ENCODE results near the gene HDHD3. TPM values are rescaled to one million over a fixed set of nuclear protein-coding genes. Genes with fewer than 3 reads are reported as not detected.

HDHD3 gene
- total RNA-seq, 5 donors from 2014 or later (not counting 1 experiment from before 2014, with no cell fraction given), result 15.2 to 34.6 (median 17.4) TPM

GRCh38 chr9:113395000-113395861 lies 18.4 kb upstream of the HDHD3 start:
- no peak for ATAC-seq (replicated peaks in 1 of 4)
- Histone ChIP-seq H3K4me1 (ENCODE audit: control insufficient read depth in 1 of 2, extremely low read depth in 1 of 2, insufficient read depth in 2 of 2, low read length in 2 of 2) (peaks cover 2 to 11% of the 10 kb centered on the region in 2 experiments), H3K27me3 (replicated peaks in 1 of 2; ENCODE audit: control insufficient read depth in 2 of 2, extremely low read depth in 1 of 2, insufficient read depth in 2 of 2, low read length in 1 of 2) (no peaks in the 10 kb centered on the region), H3K36me3 (ENCODE audit: control insufficient read depth in 2 of 2, extremely low read depth in 1 of 2, insufficient read depth in 1 of 2, low read length in 1 of 2) (peaks cover 0 to 24% of the 10 kb centered on the region in 2 donors), H3K27ac (ENCODE audit: low read length) (no peak overlapping the region), H3K9me3 (no peaks in the 10 kb centered on the region), H3K4me3 (ENCODE audit: control insufficient read depth in 1 of 2, extremely low read depth in 1 of 2, low read length in 1 of 2) (no peak overlapping the region)
- ChIA-PET CTCF (no interaction called here), POLR2A (interaction anchor here in 1 of 2 donors (0.6 kb wide), 1 partner anchor 203 kb away, joined by 3 read pairs; no protein-coding TSS in a partner anchor)
- H3K4me3 Mint-ChIP-seq, result no peak overlapping the region
- WGBS (ENCODE audit: insufficient coverage), result 92% methylated on average over 6 of the region's 9 CpGs
- peaks cover 19 to 25% (median 23%) of the 10 kb centered on the region in 3 donors for H3K4me1 Mint-ChIP-seq
- H3K36me3 Mint-ChIP-seq, result peaks cover 35% of the 10 kb centered on the region
- H3K27me3 Mint-ChIP-seq, result no peaks in the 10 kb centered on the region
- DNase-seq, result no peak
- no peak overlapping the region for H3K27ac Mint-ChIP-seq
- no peaks in the 10 kb centered on the region for H3K9me3 Mint-ChIP-seq

GRCh38 chr9:113393281-113393680 lies 16.5 kb upstream of the HDHD3 start:
- H3K9me3 ChIP-seq, result no peaks in the 10 kb centered on the region
- peaks cover 46% of the 10 kb centered on the region for H3K36me3 Mint-ChIP-seq
- H3K36me3 ChIP-seq (ENCODE audit: control insufficient read depth in 2 of 2, extremely low read depth in 1 of 2, insufficient read depth in 1 of 2, low read length in 1 of 2), result peaks cover 10 to 41% of the 10 kb centered on the region in 2 donors
- no peak overlapping the region for H3K4me3 Mint-ChIP-seq
- ATAC-seq (replicated peaks in 1 of 4) (no peak), DNase-seq (no peak)
- H3K27ac Mint-ChIP-seq, result no peak overlapping the region
- ChIA-PET CTCF (interaction anchor here in 1 of 2 donors (0.5 kb wide), 1 partner anchor 268 kb away, joined by 3 read pairs; no protein-coding TSS in a partner anchor), POLR2A (interaction anchor here in 1 of 2 donors (0.6 to 0.7 kb wide), 2 partner anchors 8 to 63 kb away, joined by 3 to 9 read pairs; partner anchors contain the start of gene ALAD)
- H3K4me1 ChIP-seq (ENCODE audit: control insufficient read depth in 1 of 2, extremely low read depth in 1 of 2, insufficient read depth in 2 of 2, low read length in 2 of 2), result no peaks in the 10 kb centered on the region
- no peak overlapping the region for H3K4me3 ChIP-seq (ENCODE audit: control insufficient read depth in 1 of 2, extremely low read depth in 1 of 2, low read length in 1 of 2)
- no peaks in the 10 kb centered on the region for H3K27me3 Mint-ChIP-seq
- H3K9me3 Mint-ChIP-seq, result no peaks in the 10 kb centered on the region
- 100% methylated on average over 2 of the region's 7 CpGs for WGBS (ENCODE audit: insufficient coverage)
- H3K27me3 ChIP-seq (replicated peaks in 1 of 2; ENCODE audit: control insufficient read depth in 2 of 2, extremely low read depth in 1 of 2, insufficient read depth in 2 of 2, low read length in 1 of 2), result no peaks in the 10 kb centered on the region
- peaks cover 5 to 12% (median 10%) of the 10 kb centered on the region in 3 donors for H3K4me1 Mint-ChIP-seq
- H3K27ac ChIP-seq (ENCODE audit: low read length), result no peak overlapping the region

DNA sequence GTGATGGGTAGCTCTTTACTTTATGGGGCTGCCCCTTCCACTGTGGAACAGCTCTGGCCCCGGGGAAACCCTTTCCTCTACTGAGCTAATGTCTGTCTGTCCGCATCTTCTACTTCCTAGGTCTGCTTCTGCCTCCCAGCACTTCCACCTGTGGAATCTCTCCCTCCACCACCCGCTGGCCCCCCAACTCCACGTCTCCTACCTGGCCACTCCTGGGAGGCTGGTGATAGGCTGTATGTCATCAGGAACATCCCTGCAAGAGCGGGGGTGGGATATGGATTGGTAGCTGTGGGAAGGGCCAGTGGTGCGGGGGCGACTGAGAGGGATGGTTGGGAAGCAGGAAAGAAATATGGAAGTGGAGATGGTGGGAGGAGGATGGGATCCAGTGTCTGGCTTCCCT lies 15.1 kb upstream of the HDHD3 start:
- no peak overlapping the region for H3K27ac ChIP-seq (ENCODE audit: low read length)
- Mint-ChIP-seq H3K36me3 (peaks cover 60% of the 10 kb centered on the region), H3K27ac (no peak overlapping the region), H3K27me3 (no peaks in the 10 kb centered on the region), H3K4me1 (peaks cover 5 to 10% (median 7%) of the 10 kb centered on the region in 3 donors), H3K9me3 (no peaks in the 10 kb centered on the region), H3K4me3 (no peak overlapping the region)
- no peaks in the 10 kb centered on the region for H3K9me3 ChIP-seq
- ATAC-seq (replicated peaks in 1 of 4) (no peak), DNase-seq (no peak)
- POLR2A ChIA-PET, result interaction anchor here in 1 of 2 donors (0.6 kb wide), 1 partner anchor 141 kb away, joined by 5 read pairs; no protein-coding TSS in a partner anchor
- CTCF ChIA-PET, result interaction anchor here in 1 of 2 donors (0.6 kb wide), 1 partner anchor 119 kb away, joined by 3 read pairs; no protein-coding TSS in a partner anchor
- no peak overlapping the region for H3K4me3 ChIP-seq (ENCODE audit: control insufficient read depth in 1 of 2, extremely low read depth in 1 of 2, low read length in 1 of 2)
- peaks cover 23 to 54% of the 10 kb centered on the region in 2 donors for H3K36me3 ChIP-seq (ENCODE audit: control insufficient read depth in 2 of 2, extremely low read depth in 1 of 2, insufficient read depth in 1 of 2, low read length in 1 of 2)
- H3K27me3 ChIP-seq (replicated peaks in 1 of 2; ENCODE audit: control insufficient read depth in 2 of 2, extremely low read depth in 1 of 2, insufficient read depth in 2 of 2, low read length in 1 of 2), result no peaks in the 10 kb centered on the region
- H3K4me1 ChIP-seq (ENCODE audit: control insufficient read depth in 1 of 2, extremely low read depth in 1 of 2, insufficient read depth in 2 of 2, low read length in 2 of 2), result no peaks in the 10 kb centered on the region
- WGBS (ENCODE audit: insufficient coverage), result 100% methylated on average over 2 of the region's 7 CpGs

GRCh38 chr9:113390192-113390960 lies 13.6 kb upstream of the HDHD3 start:
- Histone ChIP-seq H3K27me3 (replicated peaks in 1 of 2; ENCODE audit: control insufficient read depth in 2 of 2, extremely low read depth in 1 of 2, insufficient read depth in 2 of 2, low read length in 1 of 2) (no peaks in the 10 kb centered on the region), H3K27ac (ENCODE audit: low read length) (no peak overlapping the region), H3K9me3 (no peaks in the 10 kb centered on the region), H3K4me3 (ENCODE audit: control insufficient read depth in 1 of 2, extremely low read depth in 1 of 2, low read length in 1 of 2) (no peak overlapping the region), H3K36me3 (ENCODE audit: control insufficient read depth in 2 of 2, extremely low read depth in 1 of 2, insufficient read depth in 1 of 2, low read length in 1 of 2) (peaks cover 25 to 55% of the 10 kb centered on the region in 2 donors), H3K4me1 (ENCODE audit: control insufficient read depth in 1 of 2, extremely low read depth in 1 of 2, insufficient read depth in 2 of 2, low read length in 2 of 2) (no peaks in the 10 kb centered on the region)
- 94% methylated on average over 11 of the region's 17 CpGs for WGBS (ENCODE audit: insufficient coverage)
- DNase-seq (no peak), ATAC-seq (replicated peaks in 1 of 4) (no peak)
- H3K4me3 Mint-ChIP-seq, result no peak overlapping the region
- POLR2A ChIA-PET, result interaction anchor here in 1 of 2 donors (0.6 kb wide), 1 partner anchor 134 kb away, joined by 4 read pairs; no protein-coding TSS in a partner anchor
- no peak overlapping the region for H3K27ac Mint-ChIP-seq
- CTCF ChIA-PET, result interaction anchor here in 1 of 2 donors (0.5 kb wide), 1 partner anchor 239 kb away, joined by 3 read pairs; no protein-coding TSS in a partner anchor
- peaks cover 61% of the 10 kb centered on the region for H3K36me3 Mint-ChIP-seq
- peaks cover under 1 to 3% (median under 1%) of the 10 kb centered on the region in 3 donors for H3K4me1 Mint-ChIP-seq
- no peaks in the 10 kb centered on the region for H3K27me3 Mint-ChIP-seq
- no peaks in the 10 kb centered on the region for H3K9me3 Mint-ChIP-seq

- no peak overlapping the region for H3K27ac Mint-ChIP-seq
- H3K36me3 ChIP-seq (ENCODE audit: control insufficient read depth in 2 of 2, extremely low read depth in 1 of 2, insufficient read depth in 1 of 2, low read length in 1 of 2), result peaks cover 25 to 55% of the 10 kb centered on the region in 2 donors
- H3K27me3 ChIP-seq (replicated peaks in 1 of 2; ENCODE audit: control insufficient read depth in 2 of 2, extremely low read depth in 1 of 2, insufficient read depth in 2 of 2, low read length in 1 of 2), result no peaks in the 10 kb centered on the region
- H3K27me3 Mint-ChIP-seq, result no peaks in the 10 kb centered on the region
- ChIA-PET POLR2A (no interaction called here), CTCF (no interaction called here)
- no peaks in the 10 kb centered on the region for H3K4me1 Mint-ChIP-seq
- H3K9me3 ChIP-seq, result no peaks in the 10 kb centered on the region
- no peaks in the 10 kb centered on the region for H3K9me3 Mint-ChIP-seq
- DNase-seq (no peak), ATAC-seq (replicated peaks in 1 of 4) (no peak)
- no peak overlapping the region for H3K4me3 Mint-ChIP-seq
- no peak overlapping the region for H3K4me3 ChIP-seq (ENCODE audit: control insufficient read depth in 1 of 2, extremely low read depth in 1 of 2, low read length in 1 of 2)
- 98% methylated on average over 6 of the region's 11 CpGs for WGBS (ENCODE audit: insufficient coverage)
- H3K27ac ChIP-seq (ENCODE audit: low read length), result no peak overlapping the region
- peaks cover 56% of the 10 kb centered on the region for H3K36me3 Mint-ChIP-seq
- no peaks in the 10 kb centered on the region for H3K4me1 ChIP-seq (ENCODE audit: control insufficient read depth in 1 of 2, extremely low read depth in 1 of 2, insufficient read depth in 2 of 2, low read length in 2 of 2)
Measured at GRCh38 chr9:113389451-113389850, 12.7 kb upstream of the HDHD3 start.

DNA sequence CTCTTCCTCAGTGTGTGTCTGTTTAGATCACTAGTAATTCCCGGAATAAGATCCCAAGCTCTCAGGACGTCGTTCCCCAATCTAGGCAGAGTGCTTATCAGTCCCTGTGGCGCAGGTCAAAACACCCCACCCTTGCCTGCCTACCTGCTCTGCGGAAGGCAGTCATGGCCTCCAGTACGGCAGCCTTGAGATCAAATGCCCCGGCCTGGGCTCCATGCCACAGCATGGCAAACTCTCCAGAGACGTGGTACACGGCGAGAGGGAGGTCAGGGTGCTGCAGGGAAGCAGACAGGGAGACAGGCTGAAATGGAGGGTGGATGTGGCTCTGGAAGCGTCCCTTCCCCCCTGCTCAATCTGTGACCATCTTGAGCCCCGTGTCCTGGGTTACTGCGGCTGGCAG lies 12.0 kb upstream of the HDHD3 start:
- Mint-ChIP-seq H3K36me3 (peaks cover 56% of the 10 kb centered on the region), H3K4me3 (no peak overlapping the region), H3K4me1 (no peaks in the 10 kb centered on the region), H3K27me3 (no peaks in the 10 kb centered on the region), H3K27ac (no peak overlapping the region), H3K9me3 (no peaks in the 10 kb centered on the region)
- H3K36me3 ChIP-seq (ENCODE audit: control insufficient read depth in 2 of 2, extremely low read depth in 1 of 2, insufficient read depth in 1 of 2, low read length in 1 of 2), result peaks cover 25 to 55% of the 10 kb centered on the region in 2 donors
- no peak for DNase-seq
- H3K4me1 ChIP-seq (ENCODE audit: control insufficient read depth in 1 of 2, extremely low read depth in 1 of 2, insufficient read depth in 2 of 2, low read length in 2 of 2), result no peaks in the 10 kb centered on the region
- ChIA-PET CTCF (no interaction called here), POLR2A (no interaction called here)
- no peak overlapping the region for H3K4me3 ChIP-seq (ENCODE audit: control insufficient read depth in 1 of 2, extremely low read depth in 1 of 2, low read length in 1 of 2)
- H3K27me3 ChIP-seq (replicated peaks in 1 of 2; ENCODE audit: control insufficient read depth in 2 of 2, extremely low read depth in 1 of 2, insufficient read depth in 2 of 2, low read length in 1 of 2), result no peaks in the 10 kb centered on the region
- ATAC-seq (replicated peaks in 1 of 4), result no peak
- no peaks in the 10 kb centered on the region for H3K9me3 ChIP-seq
- no peak overlapping the region for H3K27ac ChIP-seq (ENCODE audit: low read length)
- WGBS (ENCODE audit: insufficient coverage), result 98% methylated on average over 8 of the region's 13 CpGs
